HG02610 (cell line): ENCODE data around the gene CYP19A1.

ENCODE experiments used
- ATAC-seq: cut with Tn5 transposase; IDR thresholded peaks from one replicate; pipeline ENCODE4 v1.9.1; 2021; ENCODE audit warnings: mild to moderate bottlenecking, moderate library complexity; ENCODE audit not compliant: unreplicated experiment

Gene CYP19A1

DNA sequence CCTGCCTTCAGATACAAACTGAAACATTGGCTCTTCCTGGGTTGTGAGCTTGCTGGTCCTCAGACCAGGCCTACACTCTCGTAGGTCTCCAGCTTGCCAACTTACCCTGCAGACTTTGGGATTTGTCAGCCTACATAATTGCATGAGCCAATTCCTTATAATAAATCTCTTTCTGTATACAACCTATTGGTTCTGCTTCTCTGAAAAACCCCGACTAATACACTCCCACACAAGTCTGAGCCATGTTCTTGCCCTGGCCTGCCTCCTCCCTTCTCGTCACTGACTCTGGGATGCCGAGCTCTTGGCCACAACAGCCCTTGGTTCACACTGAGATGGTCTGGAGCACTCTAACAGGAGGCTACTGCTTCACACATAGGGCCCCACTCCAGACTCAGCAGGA, 9.5 kb downstream of the CYP19A1 start:
- no peak for ATAC-seq

DNA sequence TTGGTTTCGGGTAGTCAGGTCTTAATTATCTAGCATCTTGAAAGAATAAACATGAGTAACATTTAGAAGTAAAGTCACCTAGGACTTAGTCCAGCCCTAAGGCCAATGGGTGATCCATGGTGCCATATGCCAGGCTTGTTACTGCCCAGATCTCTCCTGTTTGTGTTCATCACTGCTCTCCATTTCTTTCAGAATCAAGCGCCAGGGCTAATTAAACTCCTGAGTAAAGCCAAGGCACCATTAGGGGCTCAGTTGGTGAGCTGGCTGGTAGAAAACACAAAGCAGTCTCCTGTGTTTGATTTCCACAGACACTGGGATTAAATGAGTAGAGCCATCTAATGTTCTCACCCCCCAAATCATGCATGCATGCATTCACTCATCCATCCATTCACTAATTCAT, 11.3 kb downstream of the CYP19A1 start:
- ATAC-seq: no peak

DNA sequence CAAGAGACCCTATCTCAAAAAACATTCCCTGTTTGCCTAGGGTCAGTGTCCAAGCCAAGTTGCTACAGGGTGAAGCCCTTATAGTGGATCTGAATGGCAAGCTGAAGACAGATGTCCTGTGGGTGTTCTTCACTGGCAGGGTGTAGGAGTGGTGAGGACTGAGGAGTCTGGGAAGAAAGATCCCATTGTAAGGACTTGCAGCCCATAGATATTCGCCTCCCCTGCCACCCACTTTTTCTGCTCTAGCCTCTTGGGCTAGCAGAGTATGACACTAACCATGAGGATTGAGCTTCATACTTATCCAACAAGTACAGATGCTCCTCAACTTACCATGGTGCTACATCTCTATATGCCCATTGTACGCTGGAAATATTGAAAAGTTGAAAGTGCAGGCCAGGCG, 13.2 kb downstream of the CYP19A1 start:
- no peak for ATAC-seq

DNA sequence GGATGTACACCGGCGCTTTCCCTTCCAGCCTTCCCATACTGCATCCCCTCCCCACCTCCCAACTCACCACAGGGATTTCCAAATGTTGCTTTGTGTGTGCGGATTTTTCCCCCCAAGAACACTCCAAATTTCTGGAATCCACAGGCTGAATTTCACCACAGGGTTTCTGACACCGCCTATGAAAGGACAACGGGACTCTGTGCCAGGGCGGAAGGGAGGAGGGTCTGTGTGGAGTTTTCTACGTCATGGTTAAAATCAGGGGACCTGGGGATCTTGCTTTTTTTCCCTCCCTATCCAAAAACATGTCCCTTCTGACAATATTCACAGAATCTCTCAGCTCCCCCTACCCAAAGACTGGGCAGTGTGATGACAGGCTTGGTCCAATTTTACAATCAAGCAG, 14.6 kb downstream of the CYP19A1 start:
- no peak for ATAC-seq

DNA sequence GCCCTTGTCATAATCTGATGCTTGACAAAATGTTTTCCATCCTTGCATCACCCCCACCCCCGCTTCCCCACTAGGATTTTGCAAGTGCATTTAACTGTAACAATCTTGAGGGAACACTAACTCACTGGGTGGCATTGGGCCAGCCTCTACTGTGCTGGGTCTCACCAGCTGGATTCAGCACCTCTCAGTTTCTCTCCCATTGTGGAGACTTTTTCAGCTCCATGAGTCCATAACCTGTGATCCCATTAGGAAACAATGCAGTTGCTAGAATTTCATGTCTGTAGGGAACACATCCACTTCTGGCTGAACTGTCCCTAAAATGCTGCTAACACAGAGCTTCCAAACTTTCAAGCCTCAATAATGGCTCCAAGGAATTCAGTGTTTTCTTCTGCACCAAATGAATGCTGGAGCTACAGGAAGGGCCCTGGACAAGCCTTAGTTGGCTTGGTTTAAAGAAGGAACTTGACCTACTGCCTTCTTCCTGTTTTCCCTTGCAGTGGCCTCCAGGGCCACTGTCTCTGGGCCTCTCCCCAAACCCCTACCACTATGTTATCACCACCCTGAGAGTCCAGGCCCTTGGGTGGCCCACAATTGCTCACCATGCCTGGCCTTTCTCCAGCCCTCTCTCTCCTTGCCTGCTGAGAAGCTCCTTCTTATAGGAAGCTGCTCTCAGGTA, 15.6 kb downstream of the CYP19A1 start:
- no peak for ATAC-seq

- ATAC-seq: no peak
These were observed 17.1 kb downstream of the CYP19A1 start for GRCh38 chr15:51321316-51321715.

- ATAC-seq: no peak
These were observed 17.6 kb downstream of the CYP19A1 start for GRCh38 chr15:51320843-51321242.

DNA sequence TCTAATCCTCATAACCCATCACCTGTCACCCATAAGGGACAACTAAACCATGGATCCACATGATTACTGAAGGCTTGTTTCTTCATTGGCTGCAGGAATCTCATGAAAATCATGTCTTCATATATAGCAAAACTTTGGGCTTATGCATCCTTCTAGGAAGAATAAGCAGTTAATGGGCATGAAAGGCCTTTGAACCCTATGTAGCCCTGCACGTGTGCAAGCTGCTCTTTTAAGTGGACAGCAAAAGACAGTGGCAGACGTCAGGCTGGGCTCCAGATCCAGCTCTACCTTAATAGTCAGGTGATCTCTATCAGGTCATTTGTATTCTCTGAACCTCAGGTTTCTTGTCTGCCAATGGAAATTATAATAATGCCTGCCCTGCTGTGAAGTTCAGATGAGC, 18.9 kb downstream of the CYP19A1 start:
- ATAC-seq: no peak

GRCh38 chr15:51318382-51319150, 19.8 kb downstream of the CYP19A1 start:
- ATAC-seq: no peak

- no peak for ATAC-seq
These were observed 21.8 kb downstream of the CYP19A1 start for GRCh38 chr15:51316636-51317035.

DNA sequence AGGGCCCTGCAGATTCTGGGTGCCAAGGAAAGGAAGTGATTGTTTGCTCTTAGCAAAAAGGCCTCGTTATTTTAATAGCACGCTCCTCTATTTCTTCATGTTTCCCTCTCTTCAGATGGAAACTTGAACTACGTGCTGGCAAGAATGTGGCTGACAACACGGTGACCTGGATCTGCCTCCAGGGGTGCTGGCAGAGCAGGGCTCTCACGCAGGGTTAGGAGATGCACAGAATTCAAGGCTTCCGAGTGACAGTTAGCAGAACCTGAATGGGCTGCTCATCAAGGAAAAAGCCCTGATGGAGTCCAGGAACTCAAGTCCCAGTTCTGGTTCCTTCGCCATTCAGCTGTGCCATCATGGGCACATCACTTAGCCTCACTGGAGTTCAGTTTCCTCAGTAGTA, 22.7 kb downstream of the CYP19A1 start:
- ATAC-seq: no peak

DNA sequence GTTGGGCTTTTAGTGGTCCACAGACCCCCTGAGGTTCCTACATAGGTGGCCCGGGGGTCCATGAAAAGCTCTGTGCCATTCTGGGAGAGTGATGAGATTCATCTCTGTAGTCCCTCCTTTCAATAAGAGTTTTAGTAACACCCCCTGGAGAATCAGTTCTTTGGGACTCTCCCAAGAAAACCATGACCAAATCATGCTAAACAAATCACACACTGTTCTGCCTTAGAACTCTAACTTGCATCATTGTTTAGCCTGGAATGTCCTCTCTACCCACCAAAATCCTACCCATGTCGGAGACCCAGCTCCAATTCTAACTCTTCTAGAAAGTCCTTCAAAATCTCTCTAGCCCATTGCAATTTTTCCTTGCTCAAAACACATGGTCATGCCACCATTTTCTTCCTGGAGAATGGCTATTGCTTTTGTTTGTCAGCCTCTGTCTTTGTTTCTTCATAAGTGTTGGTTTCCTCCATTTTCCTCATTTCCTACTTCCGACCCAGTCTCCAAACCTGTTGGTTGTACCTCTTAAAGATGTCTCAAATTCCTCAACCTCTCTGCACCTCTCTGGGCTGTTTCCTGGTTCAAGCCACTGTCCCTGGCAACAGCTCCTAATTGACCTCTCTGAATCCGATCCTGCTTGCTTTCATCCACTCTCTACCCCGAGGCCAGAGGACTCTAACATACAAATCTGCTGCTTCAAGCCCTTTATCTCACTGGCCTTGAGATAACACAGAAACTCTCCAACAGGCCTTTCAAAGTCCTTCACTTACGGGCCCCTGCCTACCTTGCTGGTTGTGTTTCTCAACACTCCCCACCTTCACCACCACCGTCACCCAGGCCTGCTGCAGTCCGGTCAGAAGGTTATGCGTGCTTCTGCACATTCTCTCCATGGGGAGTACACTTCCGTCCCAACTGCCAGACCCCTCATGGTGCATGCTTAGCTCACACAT, 23.7 kb downstream of the CYP19A1 start:
- ATAC-seq: no peak

- ATAC-seq: no peak
These were observed 24.6 kb downstream of the CYP19A1 start for GRCh38 chr15:51313644-51314280.

DNA sequence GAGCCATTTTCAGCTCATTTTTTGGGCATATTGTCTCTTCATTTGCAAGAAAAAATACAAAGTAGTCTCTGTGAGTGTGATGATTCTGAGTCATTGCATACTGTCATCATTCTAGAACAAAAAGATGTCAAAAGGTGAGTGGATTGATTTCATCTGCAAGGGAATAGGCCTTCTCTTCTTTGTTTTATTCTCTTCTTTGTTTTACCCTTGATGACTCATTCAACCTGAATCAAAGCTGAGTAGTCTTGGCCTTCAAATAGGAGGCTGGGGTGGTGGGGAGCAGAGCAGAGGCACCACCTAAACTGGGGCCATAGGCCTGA, 25.4 kb downstream of the CYP19A1 start:
- ATAC-seq: no peak

DNA sequence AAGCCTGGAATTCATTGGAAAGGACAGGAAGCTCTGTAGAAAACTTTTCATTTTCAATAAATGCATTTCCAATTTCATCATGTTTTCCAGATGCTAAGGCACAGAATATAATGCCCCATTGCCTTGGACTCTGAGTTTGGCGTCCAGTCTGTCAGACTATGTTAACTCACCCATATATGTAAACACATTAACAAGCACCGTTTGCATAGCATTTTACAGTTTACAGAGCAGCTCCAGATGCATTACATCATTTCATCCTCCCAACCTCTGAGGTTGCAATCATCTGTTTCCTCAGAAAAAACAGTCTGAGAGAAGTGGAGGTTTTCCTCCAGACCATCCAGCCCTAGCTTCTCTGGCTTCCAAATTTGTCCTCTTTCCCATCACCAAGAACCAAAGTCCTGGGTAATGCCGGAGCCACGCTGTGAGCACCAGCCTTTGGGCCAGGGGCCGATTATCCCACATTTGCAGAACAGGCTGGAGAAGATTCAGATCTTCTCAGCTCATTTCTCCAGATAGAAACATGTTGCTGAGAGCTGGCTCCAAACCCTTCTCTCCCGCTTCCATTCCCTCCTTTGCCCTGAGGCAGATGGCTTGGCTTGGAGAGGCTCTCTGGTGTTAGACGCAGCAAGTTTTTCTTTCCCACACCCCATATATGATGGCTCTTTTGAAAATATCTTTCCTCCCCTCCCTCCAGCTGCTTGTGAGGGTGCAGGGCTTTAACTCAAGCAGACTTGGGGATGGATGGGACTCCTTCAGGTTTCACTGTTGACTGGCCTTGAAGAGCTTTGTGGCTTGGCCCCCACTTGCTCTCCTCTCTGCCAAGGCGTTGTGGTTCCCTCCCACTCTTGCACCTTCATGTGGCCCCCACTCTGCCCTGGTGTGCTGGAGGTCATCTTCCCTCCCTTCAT, 26.0 kb downstream of the CYP19A1 start:
- ATAC-seq: no peak

DNA sequence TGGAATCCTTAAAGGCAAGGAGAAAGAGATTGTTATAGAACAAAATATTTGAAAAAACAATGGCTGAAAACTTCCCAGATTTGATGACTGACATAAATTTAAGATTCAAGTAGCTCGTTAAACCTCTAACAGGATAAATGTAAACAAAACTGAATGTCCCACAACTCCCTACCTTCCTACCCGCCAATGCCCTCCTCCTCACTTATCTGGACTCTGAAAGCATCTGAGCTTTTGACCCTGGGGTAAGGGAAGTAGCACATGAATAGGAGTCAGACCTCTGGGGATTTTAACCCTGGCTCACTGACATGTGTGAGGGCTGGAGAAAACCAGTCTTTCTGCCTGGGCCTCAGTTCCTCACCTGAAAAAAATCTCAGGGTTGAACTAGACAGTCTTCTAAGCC, 26.9 kb downstream of the CYP19A1 start:
- ATAC-seq: no peak

- no peak for ATAC-seq
These were observed 28.3 kb downstream of the CYP19A1 start for GRCh38 chr15:51310064-51310463.

- ATAC-seq: no peak
These were observed 30.6 kb downstream of the CYP19A1 start for GRCh38 chr15:51307811-51308210.

GRCh38 chr15:51307325-51307724, 31.1 kb downstream of the CYP19A1 start:
- ATAC-seq: no peak

- no peak for ATAC-seq
These were observed 34.9 kb downstream of the CYP19A1 start for GRCh38 chr15:51303462-51303980.
